COLO668 (cell line): ENCODE data around the gene DCP1A.
"Not testable (repeated sequence)": the region's sequence is repeated elsewhere in the genome, so short reads cannot be mapped to it uniquely, and the experiment has no call there.

Experiments used
- DNase-seq: peaks from one replicate; lab custom pipeline; 2025; ENCODE audit not compliant: unreplicated experiment; lab: John Stamatoyannopoulos, UW

The DCP1A gene

DNA sequence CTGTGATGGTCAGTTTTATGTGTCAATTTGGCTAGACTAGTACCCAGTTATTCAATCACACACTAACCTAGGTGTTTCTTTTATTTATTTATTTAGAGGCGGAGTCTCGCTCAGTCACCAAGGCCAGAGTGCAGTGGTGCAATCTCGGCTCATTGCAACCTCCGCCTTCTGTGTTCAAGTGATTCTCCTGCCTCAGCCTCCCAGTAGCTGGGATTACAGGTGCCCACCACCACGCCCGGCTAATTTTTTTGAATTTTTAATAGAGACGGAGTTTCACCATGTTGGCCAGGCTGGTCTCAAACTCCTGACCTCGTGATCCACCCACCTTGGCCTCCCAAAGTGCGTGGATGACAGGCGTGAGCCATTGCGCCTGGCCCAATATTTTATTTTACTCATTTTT, 78.2 kb downstream of the DCP1A start:
- not testable (repeated sequence) for DNase-seq

DNA sequence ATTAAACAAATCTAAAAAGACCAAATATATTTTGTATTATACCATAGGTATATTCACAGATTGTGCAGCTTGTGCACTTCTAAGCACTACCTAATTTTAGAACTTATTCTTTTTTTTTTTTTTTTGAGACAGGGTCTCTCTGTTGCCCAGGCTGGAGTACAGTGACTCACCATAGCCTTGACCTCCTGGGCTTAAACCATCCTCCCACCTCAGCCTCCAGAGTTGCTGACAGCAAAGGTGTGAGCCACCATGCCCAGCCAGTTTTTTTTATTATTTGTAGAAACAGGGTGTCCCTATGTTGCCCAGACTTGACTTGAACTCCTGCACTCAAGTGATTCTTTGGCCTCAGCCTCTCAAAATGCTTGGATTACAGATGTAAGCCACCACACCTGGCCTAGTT, 79.6 kb downstream of the DCP1A start:
- DNase-seq, result no peak

- DNase-seq, result no peak
Observed at GRCh38 chr3:53264718-53265117, 82.6 kb downstream of the DCP1A start.

- no peak for DNase-seq
Observed at GRCh38 chr3:53263907-53264306, 83.4 kb downstream of the DCP1A start.

DNA sequence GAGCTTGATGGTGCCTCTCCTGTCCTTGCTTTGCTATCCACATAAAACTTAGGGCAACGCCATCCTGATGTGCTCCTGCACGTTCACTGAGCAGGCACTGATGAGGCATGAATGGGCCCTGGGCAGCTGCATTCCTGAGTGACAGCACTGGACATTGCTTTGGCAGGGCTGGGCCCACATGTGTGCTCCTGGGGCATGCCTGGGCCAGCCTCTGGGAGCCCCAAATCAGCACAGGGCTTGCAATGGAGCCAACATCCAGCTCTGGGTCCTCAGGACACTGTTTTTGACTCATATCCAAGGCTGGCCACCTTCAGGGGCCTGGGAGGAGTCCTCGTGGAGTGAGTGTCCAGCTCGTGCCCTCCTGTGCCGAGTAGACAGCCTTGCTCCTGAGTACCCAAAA, 85.6 kb downstream of the DCP1A start:
- no peak for DNase-seq

- DNase-seq, result no peak
Observed at GRCh38 chr3:53260286-53260785, 87.0 kb downstream of the DCP1A start.

DNA sequence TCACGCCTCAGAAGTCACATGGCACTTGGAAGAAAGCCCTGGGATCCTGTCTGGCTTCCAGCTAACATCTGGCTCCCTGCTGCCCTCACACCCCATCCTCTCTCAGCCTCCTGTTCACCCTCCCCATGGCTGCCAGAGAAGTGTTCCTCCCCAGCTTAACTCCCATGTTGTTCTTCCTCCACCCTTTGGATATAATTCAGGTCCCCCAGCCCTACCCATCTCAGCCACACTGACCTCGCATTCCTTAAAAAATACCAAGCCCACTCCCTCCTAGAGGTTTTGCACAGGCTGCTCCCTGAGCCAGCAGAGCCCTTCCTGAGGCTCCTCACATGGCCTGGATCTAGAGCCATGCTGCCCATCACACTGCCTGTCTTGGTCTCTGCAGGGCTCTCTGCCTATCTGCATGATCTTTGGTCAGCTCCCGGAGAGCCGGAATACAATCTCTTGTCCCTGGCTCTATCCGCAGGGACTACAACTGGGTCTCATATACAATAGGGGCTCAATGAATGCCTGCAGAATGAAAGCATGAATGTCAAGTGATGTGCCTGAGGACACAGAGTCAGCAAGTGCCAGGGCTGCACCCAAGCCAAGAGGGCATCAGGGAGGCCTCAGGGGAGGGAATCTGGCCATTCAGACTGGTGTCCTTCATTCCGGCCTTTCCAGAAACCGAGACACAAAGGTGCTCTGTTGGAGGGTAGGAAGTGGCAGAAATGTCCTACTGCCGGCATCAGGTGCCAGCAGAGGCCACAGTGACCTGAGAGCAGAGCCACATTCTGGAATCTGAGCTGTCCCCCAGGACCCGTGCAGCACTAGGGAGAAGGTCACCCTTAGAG, 87.7 kb downstream of the DCP1A start:
- no peak for DNase-seq

GRCh38 chr3:53258600-53259426, 88.5 kb downstream of the DCP1A start:
- no peak for DNase-seq

- DNase-seq, result no peak
Observed at GRCh38 chr3:53257465-53257864, 89.9 kb downstream of the DCP1A start.

GRCh38 chr3:53256704-53257055, 90.7 kb downstream of the DCP1A start:
- no peak for DNase-seq

DNA sequence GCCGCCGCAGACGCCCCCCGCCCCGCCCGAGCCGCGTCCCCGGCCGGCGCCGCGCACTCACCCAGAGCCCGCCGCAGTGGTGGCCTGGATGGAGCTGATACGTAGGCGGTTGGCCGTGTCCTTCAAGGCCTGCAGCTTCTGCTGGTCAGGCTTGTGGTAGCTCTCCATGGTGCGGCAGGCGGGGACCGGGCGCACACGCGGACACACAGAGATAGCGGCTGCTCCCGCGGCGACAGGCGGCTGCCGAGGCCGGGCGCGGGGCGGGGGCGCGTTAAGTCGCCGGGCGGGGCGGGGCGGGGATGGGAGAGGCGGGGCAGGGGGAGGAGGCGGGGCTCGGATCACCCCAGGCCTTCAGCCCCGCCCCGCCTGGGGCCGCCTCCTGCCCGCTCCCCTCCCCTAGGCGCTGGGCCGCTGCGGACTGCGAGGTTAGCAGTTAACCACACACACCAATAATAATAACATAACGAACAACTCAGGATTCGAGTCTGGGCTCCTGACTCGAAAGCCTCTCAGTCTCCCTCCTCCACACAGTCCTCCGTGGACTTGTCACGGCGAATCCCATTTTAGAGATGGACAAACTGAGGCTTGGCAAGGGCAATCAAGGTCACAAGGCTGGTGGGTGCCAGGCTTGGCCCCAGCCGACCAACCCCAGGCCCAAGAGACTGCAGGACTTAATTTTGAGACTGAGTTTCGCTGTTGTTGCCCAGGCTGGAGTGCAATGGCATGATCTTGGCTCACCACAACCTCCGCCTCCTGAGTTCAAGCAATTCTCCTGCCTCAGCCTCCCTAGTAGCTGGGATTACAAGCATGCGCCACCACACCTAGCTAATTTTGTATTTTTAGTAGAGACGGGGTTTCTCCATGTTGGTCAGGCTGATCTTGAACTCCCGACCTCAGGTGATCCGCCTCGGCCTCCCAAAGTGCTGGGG, 91.3 kb downstream of the DCP1A start, which contains the start of gene TKT:
TSS of gene TKT (minus strand) at position 248 of the 929 bp plus-strand sequence. CDS start at position 168, 80 bp downstream.
- peak; percentile 90 for DNase-seq

GRCh38 chr3:53255423-53255774, 91.9 kb downstream of the DCP1A start:
- DNase-seq, result peak; percentile 74

DNA sequence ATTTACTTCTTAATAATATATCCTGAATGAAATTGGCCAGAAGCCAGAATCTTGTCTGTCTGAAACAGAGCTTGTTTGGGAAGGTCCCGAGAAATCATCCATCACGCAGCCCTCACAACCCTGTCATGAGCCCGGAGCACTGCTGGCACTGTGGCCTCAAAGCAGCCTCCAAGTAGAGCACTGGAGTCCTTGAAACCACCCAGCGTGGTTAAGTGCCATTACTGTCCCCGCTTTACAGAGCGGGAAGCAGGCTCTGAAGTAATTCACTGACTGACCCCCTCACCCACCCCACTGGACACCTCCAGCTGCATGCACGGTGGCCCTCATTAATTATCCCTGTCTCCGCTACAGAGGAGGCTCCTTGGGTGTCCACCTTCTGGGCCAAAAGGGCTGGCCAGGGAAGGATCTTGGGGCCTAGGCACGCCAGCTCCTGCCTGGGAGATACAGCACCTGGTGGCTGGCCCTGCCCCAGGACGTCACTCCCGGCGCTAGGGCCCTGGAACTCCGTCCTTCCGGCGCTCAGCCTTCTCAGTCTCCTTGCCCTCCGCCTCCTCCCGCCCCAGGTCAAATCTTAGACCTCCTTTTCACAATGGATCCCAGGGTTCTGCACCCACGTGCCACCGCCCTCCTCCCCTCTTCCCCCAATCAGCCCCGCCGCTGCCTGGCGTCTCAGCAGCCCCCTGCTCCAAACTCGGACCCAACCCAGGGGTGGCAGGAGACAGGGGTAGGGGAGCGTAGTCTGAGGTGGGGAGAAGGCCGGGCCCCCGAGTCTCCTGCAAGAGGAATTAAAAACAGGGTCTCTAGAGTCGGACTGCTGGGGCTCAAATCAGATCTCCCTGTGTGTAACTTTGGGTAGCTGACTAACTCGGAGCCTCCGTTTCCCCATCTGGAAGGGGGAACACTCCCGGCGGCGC, 92.6 kb downstream of the DCP1A start:
- peak; percentile 64 for DNase-seq

DNA sequence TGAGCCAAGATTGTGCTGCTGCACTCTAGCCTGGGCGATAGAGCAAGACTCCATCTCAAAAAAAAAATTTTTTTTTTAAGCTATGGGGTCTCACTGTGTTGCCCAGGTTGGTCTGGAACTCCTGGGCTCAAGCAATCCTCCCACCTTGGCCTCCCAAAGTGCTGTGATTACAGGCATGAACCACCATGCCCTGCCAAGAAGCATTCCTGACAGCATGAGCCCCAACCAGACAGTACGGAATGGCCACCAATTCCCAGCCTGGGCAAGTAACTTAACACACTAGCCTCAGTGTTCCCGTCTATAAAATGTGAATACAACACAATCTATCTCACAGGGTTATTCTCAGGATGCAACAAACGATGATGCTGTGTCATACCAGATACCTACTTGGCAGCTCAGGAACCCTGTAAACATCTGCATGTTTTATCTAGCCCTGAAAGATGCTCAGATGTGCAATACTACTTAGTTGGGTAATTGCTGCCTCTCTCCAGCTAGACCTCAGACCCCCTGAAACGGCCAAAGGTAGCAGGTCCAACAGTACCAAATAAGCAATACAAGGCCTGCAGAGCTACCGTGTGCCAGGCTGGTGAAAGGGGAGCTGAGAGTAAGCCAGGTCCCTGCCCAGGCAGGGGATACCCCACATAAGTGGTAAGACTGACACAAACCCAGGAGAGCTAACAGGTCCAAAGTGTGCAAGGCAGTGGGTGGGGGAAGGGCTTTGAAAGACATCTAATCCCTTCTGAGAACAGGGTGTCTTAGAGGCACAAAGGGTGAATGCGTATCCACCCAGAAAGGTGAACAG, 93.4 kb downstream of the DCP1A start:
- no peak for DNase-seq

GRCh38 chr3:53252947-53253322, 94.4 kb downstream of the DCP1A start:
- not testable (repeated sequence) for DNase-seq

DNA sequence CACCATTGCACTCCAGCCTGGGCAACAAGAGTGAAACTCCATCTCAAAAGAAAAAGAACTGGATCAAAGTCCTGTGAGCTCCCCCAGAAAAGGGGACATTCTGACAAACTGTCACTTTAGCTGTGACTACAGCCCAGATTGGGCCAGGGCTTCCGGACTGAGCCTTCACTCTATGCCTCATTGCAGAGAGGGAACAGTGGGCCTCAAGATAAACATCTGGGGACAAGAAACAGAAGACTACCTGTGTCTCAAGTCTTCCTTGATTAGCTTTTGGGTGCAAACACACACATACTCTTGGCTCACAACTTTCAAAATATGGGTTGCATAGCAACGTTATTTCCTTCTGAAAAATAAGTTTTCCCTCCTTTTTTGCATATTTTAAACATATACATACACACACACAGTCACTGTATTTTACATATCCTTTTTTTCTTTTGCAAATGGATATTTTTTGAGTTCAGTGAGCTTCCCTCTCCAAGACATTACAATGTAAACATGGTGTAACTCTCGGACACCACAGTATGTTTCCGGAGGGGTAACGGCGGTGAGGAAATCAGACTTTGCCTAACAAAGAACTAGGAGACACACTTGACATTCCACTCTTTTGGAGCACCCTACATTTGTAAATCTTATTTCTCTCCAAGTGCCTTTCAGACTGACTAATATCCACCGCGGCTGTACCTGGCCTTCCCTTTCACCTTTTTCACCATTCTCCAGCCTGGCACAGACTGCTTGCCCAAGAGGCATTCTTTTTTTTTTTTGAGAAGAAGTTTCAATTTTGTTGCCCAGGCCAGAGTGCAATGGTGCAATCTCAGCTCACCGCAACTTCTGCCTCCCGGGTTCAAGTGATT, 95.0 kb downstream of the DCP1A start:
- no peak for DNase-seq

- DNase-seq, result no peak
Observed at GRCh38 chr3:53250881-53251605, 96.3 kb downstream of the DCP1A start.

GRCh38 chr3:53250453-53250852, 96.9 kb downstream of the DCP1A start:
- no peak for DNase-seq
